Measurements from ENCODE around the gene CAB39L. TPM values are rescaled to one million over a fixed set of nuclear protein-coding genes. Genes with fewer than 3 reads are reported as not detected.

The CAB39L gene
- total RNA-seq, 4 donors from 2014 or later: 4.7 to 14.4 (median 8.7) TPM

DNA sequence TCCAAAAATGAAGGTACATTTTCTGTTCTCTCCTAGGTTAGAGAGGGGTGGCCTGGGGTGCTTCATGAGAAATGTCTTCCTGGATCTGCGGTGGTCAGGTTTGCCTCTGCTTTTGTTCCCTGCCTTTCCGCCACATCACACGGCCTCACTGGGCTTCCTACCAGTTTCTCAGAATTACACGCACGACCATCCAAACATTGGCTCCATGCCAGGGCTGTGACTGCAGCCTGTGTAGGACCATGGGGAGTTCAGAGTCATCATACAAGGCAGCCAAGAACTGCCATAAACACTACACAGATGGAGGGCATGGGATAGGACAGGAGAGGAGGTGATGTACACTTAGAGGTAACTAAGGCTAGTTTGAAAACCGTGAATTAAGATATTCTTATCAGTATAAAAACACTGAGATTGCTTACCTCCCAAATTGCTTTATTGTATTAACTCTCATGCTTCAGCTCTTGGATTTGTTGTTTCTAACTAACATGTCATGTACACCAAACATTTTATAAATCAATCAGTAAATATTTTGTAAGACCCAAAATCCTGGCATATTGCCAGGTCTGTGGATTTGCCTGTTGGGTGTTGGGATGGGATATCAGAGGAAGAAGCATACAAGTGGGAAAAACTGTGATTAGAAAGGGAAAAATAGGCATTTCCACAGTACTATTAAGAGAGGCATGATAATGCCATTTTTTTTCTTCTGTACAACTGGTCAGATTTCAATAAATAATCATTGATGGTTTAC is 150.9 kb downstream of the CAB39L start:
- in situ Hi-C loops (cut with MboI; ENCODE audit: low sequenced_read_pairs in 4 of 4): loop anchor here in 1 of 4 donors (10.0 kb wide), 1 partner anchor 322 kb away; no protein-coding TSS in a partner anchor
- TF ChIP-seq, protein P1, sequence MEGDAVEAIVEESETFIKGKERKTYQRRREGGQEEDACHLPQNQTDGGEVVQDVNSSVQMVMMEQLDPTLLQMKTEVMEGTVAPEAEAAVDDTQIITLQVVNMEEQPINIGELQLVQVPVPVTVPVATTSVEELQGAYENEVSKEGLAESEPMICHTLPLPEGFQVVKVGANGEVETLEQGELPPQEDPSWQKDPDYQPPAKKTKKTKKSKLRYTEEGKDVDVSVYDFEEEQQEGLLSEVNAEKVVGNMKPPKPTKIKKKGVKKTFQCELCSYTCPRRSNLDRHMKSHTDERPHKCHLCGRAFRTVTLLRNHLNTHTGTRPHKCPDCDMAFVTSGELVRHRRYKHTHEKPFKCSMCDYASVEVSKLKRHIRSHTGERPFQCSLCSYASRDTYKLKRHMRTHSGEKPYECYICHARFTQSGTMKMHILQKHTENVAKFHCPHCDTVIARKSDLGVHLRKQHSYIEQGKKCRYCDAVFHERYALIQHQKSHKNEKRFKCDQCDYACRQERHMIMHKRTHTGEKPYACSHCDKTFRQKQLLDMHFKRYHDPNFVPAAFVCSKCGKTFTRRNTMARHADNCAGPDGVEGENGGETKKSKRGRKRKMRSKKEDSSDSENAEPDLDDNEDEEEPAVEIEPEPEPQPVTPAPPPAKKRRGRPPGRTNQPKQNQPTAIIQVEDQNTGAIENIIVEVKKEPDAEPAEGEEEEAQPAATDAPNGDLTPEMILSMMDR (IDR thresholded peaks at IDR 0.05 in 4 of 5, conservative IDR thresholded peaks at IDR 0.05 in 1 of 5): no peak
- no peak for TF ChIP-seq POLR2A (IDR thresholded peaks at IDR 0.05)
- Histone ChIP-seq H3K9me3 (no peaks in the 10 kb centered on the region), H3K4me1 (peaks cover 0 to 5% of the 10 kb centered on the region in 2 donors), H3K27me3 (no peaks in the 10 kb centered on the region), H3K4me3 (no peak overlapping the region), H3K27ac (no peak overlapping the region), H3K36me3 (no peaks in the 10 kb centered on the region)
- no peak for DNase-seq
- intact Hi-C loops (cut with DNase I; ENCODE audit: low total_unique reads): no loop called here
- peak in 1 of 2 donors; percentile 26 for ATAC-seq

DNA sequence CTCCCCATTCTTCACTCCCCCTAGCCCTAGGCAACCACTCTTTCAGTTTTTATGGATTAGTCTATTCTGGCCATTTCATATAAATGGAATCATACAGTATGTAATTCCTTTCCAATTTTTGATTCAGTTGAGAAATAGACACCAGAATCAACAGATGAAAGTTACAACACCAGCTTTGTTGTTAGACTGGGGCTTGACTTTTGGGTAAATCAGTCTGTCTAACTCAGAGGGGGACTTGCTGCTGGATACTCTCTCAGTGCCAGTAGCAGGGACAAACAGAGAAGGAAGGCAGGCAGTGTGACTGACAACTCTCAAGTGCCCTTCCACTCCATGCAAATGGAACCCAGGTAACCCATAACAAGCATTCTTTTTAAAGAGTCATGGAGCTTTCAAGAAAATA is 155.4 kb downstream of the CAB39L start:
- ATAC-seq (no peak), DNase-seq (no peak)
- intact Hi-C loops (cut with DNase I; ENCODE audit: low total_unique reads) (no loop called here), in situ Hi-C loops (cut with MboI; ENCODE audit: low sequenced_read_pairs in 4 of 4) (no loop called here)
- Histone ChIP-seq H3K4me3 (no peak overlapping the region), H3K27me3 (no peaks in the 10 kb centered on the region), H3K9me3 (no peaks in the 10 kb centered on the region), H3K27ac (no peak overlapping the region), H3K4me1 (peaks cover 0 to 5% of the 10 kb centered on the region in 2 donors), H3K36me3 (peaks cover 0 to 14% of the 10 kb centered on the region in 2 donors)
- no peak for TF ChIP-seq POLR2A (IDR thresholded peaks at IDR 0.05)
- TF ChIP-seq, protein P1 (IDR thresholded peaks at IDR 0.05 in 4 of 5, conservative IDR thresholded peaks at IDR 0.05 in 1 of 5): no peak

DNA sequence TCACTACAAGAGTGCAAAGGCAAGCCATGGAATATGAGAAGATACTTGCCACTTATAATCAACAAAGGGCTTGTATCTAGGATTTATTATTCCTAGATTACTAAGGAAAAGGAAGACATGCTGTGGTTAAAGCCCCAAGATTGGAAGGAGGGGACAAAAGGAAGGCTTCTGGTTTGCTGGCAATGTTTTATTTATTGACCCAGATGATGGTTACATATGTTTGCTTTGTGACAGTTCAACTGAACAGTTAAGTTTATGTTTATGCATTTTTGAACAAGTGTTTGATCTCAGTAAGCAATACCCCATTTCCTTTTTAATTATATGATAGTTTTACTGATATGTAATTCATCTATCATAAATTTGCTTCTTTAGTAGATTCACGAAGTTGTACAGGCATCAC is 155.9 kb downstream of the CAB39L start:
- Histone ChIP-seq H3K4me1 (peaks cover 0 to 3% of the 10 kb centered on the region in 2 donors), H3K27me3 (no peaks in the 10 kb centered on the region), H3K36me3 (peaks cover 0 to 14% of the 10 kb centered on the region in 2 donors), H3K4me3 (no peak overlapping the region), H3K27ac (no peak overlapping the region), H3K9me3 (no peaks in the 10 kb centered on the region)
- no peak for TF ChIP-seq POLR2A (IDR thresholded peaks at IDR 0.05)
- TF ChIP-seq, protein P1 (IDR thresholded peaks at IDR 0.05 in 4 of 5, conservative IDR thresholded peaks at IDR 0.05 in 1 of 5): no peak
- DNase-seq (no peak), ATAC-seq (no peak)
- intact Hi-C loops (cut with DNase I; ENCODE audit: low total_unique reads): no loop called here
- in situ Hi-C loops (cut with MboI; ENCODE audit: low sequenced_read_pairs in 4 of 4): no loop called here

DNA sequence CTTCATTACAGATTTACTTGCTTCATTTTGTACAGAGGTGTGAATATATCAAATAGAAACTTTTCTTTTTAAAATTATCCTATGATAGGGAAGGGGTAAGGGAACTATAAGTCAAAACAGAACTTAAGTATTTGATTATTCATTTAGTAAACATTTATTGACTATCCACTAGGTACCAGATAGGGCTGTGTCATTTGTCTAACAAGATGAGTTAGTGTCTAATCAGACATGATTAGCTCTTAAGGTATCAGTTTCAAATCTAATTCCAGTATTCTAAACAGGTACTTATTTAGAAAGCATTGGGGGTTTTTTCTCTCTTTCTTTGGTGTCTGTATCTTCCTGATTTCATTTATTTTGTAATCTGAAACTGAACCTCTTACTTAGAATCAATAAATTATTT is 164.0 kb downstream of the CAB39L start:
- no peak overlapping the region for H3K4me3 ChIP-seq
- intact Hi-C loops (cut with DNase I; ENCODE audit: low total_unique reads): loop anchor here (2.0 kb wide), 1 partner anchor 181 kb away; no protein-coding TSS in a partner anchor
- no peaks in the 10 kb centered on the region for H3K27me3 ChIP-seq
- H3K36me3 ChIP-seq: peaks cover 0 to 14% of the 10 kb centered on the region in 2 donors
- H3K9me3 ChIP-seq: no peaks in the 10 kb centered on the region
- ATAC-seq (no peak), DNase-seq (no peak)
- TF ChIP-seq, protein P1 (IDR thresholded peaks at IDR 0.05 in 4 of 5, conservative IDR thresholded peaks at IDR 0.05 in 1 of 5): no peak
- no peak for TF ChIP-seq POLR2A (IDR thresholded peaks at IDR 0.05)
- H3K27ac ChIP-seq: no peak overlapping the region
- in situ Hi-C loops (cut with MboI; ENCODE audit: low sequenced_read_pairs in 4 of 4): loop anchor here in 1 of 4 donors (5.0 kb wide), 1 partner anchor 178 kb away; no protein-coding TSS in a partner anchor
- no peaks in the 10 kb centered on the region for H3K4me1 ChIP-seq
